ENCODE measurements around the gene PLA2G4B. TPM values are rescaled to one million over a fixed set of nuclear protein-coding genes. Genes with fewer than 3 reads are reported as not detected.

The PLA2G4B gene
- total and polyA plus RNA-seq, 2 experiments from 2014 or later = 1.4 to 1.6 TPM

- H4K20me1 ChIP-seq (ENCODE audit: insufficient read depth) = no peaks in the 10 kb centered on the region
- H3K79me2 ChIP-seq (ENCODE audit: insufficient read depth) = peaks cover 9% of the 10 kb centered on the region; the same call in 1 of the 2 replicates
- TF ChIP-seq EZH2 (IDR thresholded peaks at IDR 0.05; ENCODE audit: insufficient read depth, poor library complexity, severe bottlenecking) (no peak), EZH2phosphoT487 (IDR thresholded peaks at IDR 0.05; ENCODE audit: insufficient read depth, low read depth) (no peak)
- no peaks in the 10 kb centered on the region for H3K9me2 ChIP-seq (ENCODE audit: insufficient read depth)
- H3K27ac ChIP-seq = no peak overlapping the region
- in situ Hi-C loops (cut with MboI) = no loop called here
- 84 to 91% methylated on average over 5 of the region's 5 CpGs for WGBS, 2 experiments (ENCODE audit: low coverage in 1 of 2, low lambda C conversion rate in 2 of 2, missing lambda C conversion rate in 2 of 2)
- H2AFZ ChIP-seq = no peak overlapping the region
- DNase-seq = peak; percentile 37
- H3K9ac ChIP-seq = no peak overlapping the region
- no peak overlapping the region for H3K4me3 ChIP-seq
- no peaks in the 10 kb centered on the region for H3K9me3 ChIP-seq (ENCODE audit: low read depth)
- no peaks in the 10 kb centered on the region for H3K36me3 ChIP-seq (ENCODE audit: low read depth)
- no peaks in the 10 kb centered on the region for H3F3A ChIP-seq (ENCODE audit: insufficient read depth)
- no peak overlapping the region for H3K4me2 ChIP-seq (ENCODE audit: unreplicated experiment)
- peaks cover 10% of the 10 kb centered on the region for H3K4me1 ChIP-seq (ENCODE audit: insufficient read depth)
- no peaks in the 10 kb centered on the region for H3K27me3 ChIP-seq (replicated peaks; ENCODE audit: insufficient read depth)
Observed at GRCh38 chr15:41810651-41811431, 27.8 kb upstream of the PLA2G4B start.

GRCh38 chr15:41811432-41812195 is 27.0 kb upstream of the PLA2G4B start:
- Histone ChIP-seq H2AFZ (no peak overlapping the region), H4K20me1 (ENCODE audit: insufficient read depth) (no peaks in the 10 kb centered on the region), H3K36me3 (ENCODE audit: low read depth) (no peaks in the 10 kb centered on the region), H3K27me3 (replicated peaks; ENCODE audit: insufficient read depth) (no peaks in the 10 kb centered on the region), H3K4me2 (ENCODE audit: unreplicated experiment) (no peak overlapping the region), H3K9me2 (ENCODE audit: insufficient read depth) (no peaks in the 10 kb centered on the region), H3K79me2 (ENCODE audit: insufficient read depth) (peaks cover 8% of the 10 kb centered on the region; the same call in 1 of the 2 replicates), H3K4me1 (ENCODE audit: insufficient read depth) (peaks cover 10% of the 10 kb centered on the region), H3F3A (ENCODE audit: insufficient read depth) (no peaks in the 10 kb centered on the region), H3K9me3 (ENCODE audit: low read depth) (no peaks in the 10 kb centered on the region), H3K9ac (no peak overlapping the region), H3K27ac (no peak overlapping the region), H3K4me3 (no peak overlapping the region)
- no peak for TF ChIP-seq EZH2phosphoT487 (IDR thresholded peaks at IDR 0.05; ENCODE audit: insufficient read depth, low read depth)
- no peak for TF ChIP-seq EZH2 (IDR thresholded peaks at IDR 0.05; ENCODE audit: insufficient read depth, poor library complexity, severe bottlenecking)
- DNase-seq = peak; percentile 91
- in situ Hi-C loops (cut with MboI) = no loop called here
- 52% methylated on average over 18 of the region's 18 CpGs for WGBS, 2 experiments (ENCODE audit: low coverage in 1 of 2, low lambda C conversion rate in 2 of 2, missing lambda C conversion rate in 2 of 2)

- Histone ChIP-seq H3K4me2 (ENCODE audit: unreplicated experiment) (no peak overlapping the region), H3K9me2 (ENCODE audit: insufficient read depth) (no peaks in the 10 kb centered on the region), H3K27ac (no peak overlapping the region), H2AFZ (no peak overlapping the region), H3K4me3 (no peak overlapping the region), H3K79me2 (ENCODE audit: insufficient read depth) (peaks cover 4% of the 10 kb centered on the region; the same call in 1 of the 2 replicates), H3K27me3 (replicated peaks; ENCODE audit: insufficient read depth) (no peaks in the 10 kb centered on the region), H3F3A (ENCODE audit: insufficient read depth) (no peaks in the 10 kb centered on the region), H3K9ac (no peak overlapping the region), H3K36me3 (ENCODE audit: low read depth) (no peaks in the 10 kb centered on the region), H3K4me1 (ENCODE audit: insufficient read depth) (peaks cover 10% of the 10 kb centered on the region), H3K9me3 (ENCODE audit: low read depth) (no peaks in the 10 kb centered on the region), H4K20me1 (ENCODE audit: insufficient read depth) (no peaks in the 10 kb centered on the region)
- 90 to 91% methylated on average over 11 of the region's 11 CpGs for WGBS, 2 experiments (ENCODE audit: low coverage in 1 of 2, low lambda C conversion rate in 2 of 2, missing lambda C conversion rate in 2 of 2)
- no peak for TF ChIP-seq EZH2phosphoT487 (IDR thresholded peaks at IDR 0.05; ENCODE audit: insufficient read depth, low read depth)
- no peak for TF ChIP-seq EZH2 (IDR thresholded peaks at IDR 0.05; ENCODE audit: insufficient read depth, poor library complexity, severe bottlenecking)
- in situ Hi-C loops (cut with MboI) = no loop called here
- no peak for DNase-seq
Observed at GRCh38 chr15:41812820-41813375, 25.7 kb upstream of the PLA2G4B start.

- WGBS, 2 experiments (ENCODE audit: low coverage in 1 of 2, low lambda C conversion rate in 2 of 2, missing lambda C conversion rate in 2 of 2) = 85 to 90% methylated on average over 8 of the region's 8 CpGs
- no peak overlapping the region for H2AFZ ChIP-seq
- H3K9ac ChIP-seq = no peak overlapping the region
- no peak overlapping the region for H3K27ac ChIP-seq
- no peaks in the 10 kb centered on the region for H3K27me3 ChIP-seq (replicated peaks; ENCODE audit: insufficient read depth)
- H3K9me2 ChIP-seq (ENCODE audit: insufficient read depth) = no peaks in the 10 kb centered on the region
- no peak overlapping the region for H3K4me2 ChIP-seq (ENCODE audit: unreplicated experiment)
- no peaks in the 10 kb centered on the region for H3F3A ChIP-seq (ENCODE audit: insufficient read depth)
- no peak for TF ChIP-seq EZH2 (IDR thresholded peaks at IDR 0.05; ENCODE audit: insufficient read depth, poor library complexity, severe bottlenecking)
- TF ChIP-seq EZH2phosphoT487 (IDR thresholded peaks at IDR 0.05; ENCODE audit: insufficient read depth, low read depth) = no peak
- peaks cover 10% of the 10 kb centered on the region for H3K4me1 ChIP-seq (ENCODE audit: insufficient read depth)
- in situ Hi-C loops (cut with MboI) = no loop called here
- DNase-seq = no peak
- no peaks in the 10 kb centered on the region for H4K20me1 ChIP-seq (ENCODE audit: insufficient read depth)
- peaks cover 4% of the 10 kb centered on the region; the same call in 1 of the 2 replicates for H3K79me2 ChIP-seq (ENCODE audit: insufficient read depth)
- no peaks in the 10 kb centered on the region; the same call in 1 of the 2 replicates for H3K36me3 ChIP-seq (ENCODE audit: low read depth)
- H3K4me3 ChIP-seq = no peak overlapping the region
- H3K9me3 ChIP-seq (ENCODE audit: low read depth) = no peaks in the 10 kb centered on the region
Observed at GRCh38 chr15:41813426-41813825, 25.2 kb upstream of the PLA2G4B start.
